GM12892 (cell line): Measurements from ENCODE around the gene HNF4A.

ENCODE experiments used
- DNase-seq: peaks from one replicate; pipeline ENCODE4 v3.0.0; 2011; ENCODE audit not compliant: insufficient read length
- FAIRE-seq: peaks from 2 replicates; lab custom pipeline; 2011; peaks lifted over from hg19 to GRCh38; lab: Jason Lieb, UNC
- POLR2A ChIP-seq: IDR thresholded peaks from 2 replicates; pipeline ENCODE4 v1.6.1; 2011; ENCODE audit warnings: low read depth, low read length, control low read depth
- POLR2AphosphoS5 ChIP-seq: IDR thresholded peaks from 2 replicates; pipeline ENCODE4 v1.6.1; 2011; ENCODE audit warnings: low read depth, low read length, control low read depth
- TAF1 ChIP-seq: IDR thresholded peaks from 2 replicates; pipeline ENCODE4 v1.6.1; 2011; ENCODE audit warnings: low read depth, mild to moderate bottlenecking, control low read depth, low read length, borderline replicate concordance

The HNF4A gene

DNA sequence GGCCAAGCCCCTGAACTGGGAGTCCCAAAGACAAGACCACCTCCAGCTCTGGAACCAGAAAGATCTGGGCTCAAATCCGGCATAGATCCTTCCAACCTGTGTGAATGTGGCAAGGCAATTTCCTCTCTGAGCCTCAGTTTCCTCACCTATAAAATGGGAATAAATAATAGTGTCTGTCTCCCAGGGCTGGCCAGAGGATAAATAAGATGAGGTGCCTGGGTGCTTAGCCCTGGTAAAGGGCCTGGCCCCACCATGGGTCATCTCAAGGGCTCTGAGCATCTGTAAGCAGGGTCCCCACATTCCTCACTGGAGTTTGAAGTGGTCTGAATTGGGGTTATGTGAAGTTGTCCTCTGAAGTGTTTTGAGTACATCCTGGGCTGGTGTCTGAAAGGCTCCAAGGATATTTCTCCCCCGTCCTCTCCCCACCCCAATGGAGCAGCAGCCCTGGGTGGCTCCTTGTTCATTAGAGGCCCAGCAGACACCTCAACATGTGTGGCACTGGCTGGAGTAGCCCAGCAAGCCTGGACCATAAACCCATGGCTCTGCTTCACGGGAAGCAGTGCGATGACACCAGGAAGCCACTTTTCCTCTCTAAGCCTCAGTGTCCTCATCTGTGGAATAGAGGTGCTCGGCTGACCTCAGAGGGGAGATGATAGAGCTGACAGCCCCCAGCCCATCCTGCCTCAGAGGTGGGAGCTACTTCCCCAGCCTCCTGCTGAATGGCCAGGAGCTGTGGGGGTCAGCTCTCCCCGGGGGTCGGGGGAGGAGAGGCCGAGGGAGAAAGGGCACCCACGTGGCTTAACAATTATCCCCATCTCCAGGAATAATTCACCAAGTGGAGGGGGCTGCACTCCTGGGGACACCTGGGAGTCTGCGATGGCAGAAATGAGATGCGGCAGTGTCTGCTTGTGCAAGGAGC is 48.0 kb downstream of the HNF4A start:
- TF ChIP-seq POLR2AphosphoS5 (no peak), POLR2A (no peak), TAF1 (no peak)
- FAIRE-seq (no peak), DNase-seq (no peak)

DNA sequence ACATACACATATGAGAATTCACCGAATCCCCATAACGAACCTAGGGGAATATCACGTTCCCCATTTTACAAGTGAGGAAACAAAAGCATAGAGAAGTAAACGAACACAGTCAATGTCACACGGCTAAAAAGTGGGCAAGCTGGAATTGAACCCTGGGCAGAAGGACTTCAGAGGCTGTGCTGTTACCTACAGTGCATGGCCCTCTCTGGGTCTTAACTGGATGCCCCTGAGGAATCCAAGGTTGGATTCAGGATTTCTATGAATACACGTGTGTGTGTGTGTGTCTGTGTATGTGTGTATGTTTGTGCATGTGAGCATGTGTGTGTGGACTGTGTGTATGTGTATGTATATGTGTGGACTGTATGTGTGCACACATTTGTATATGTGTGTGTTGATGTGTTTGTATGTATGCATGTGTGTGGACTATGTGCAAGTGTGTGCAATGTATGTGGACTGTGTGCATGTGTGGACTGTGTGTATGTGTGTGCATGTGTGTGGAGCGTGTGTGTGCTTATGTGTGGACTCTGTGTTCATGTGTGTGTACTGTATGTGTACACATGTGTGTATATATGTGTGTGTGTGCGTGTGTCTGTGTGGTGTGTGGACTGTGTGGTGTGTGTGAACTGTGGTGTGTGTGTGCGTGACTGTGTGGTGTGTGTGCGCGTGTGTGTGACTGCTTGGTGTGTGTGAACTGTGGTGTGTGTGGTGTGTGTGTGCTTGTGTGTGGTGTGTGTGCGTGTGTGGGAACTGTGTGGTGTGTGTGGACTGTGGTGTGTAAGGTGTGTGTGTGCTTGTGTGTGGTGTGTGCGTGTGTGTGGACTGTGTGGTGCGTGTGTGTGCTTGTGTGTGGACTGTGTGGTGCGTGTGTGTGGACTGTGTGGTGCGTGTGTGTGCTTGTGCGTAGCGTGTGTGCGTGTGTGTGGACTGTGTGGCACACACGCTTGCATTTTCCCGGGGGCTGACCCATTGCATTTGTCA is 49.0 kb downstream of the HNF4A start:
- DNase-seq (no peak), FAIRE-seq (no peak)
- TF ChIP-seq POLR2A (no peak), TAF1 (no peak), POLR2AphosphoS5 (no peak)

DNA sequence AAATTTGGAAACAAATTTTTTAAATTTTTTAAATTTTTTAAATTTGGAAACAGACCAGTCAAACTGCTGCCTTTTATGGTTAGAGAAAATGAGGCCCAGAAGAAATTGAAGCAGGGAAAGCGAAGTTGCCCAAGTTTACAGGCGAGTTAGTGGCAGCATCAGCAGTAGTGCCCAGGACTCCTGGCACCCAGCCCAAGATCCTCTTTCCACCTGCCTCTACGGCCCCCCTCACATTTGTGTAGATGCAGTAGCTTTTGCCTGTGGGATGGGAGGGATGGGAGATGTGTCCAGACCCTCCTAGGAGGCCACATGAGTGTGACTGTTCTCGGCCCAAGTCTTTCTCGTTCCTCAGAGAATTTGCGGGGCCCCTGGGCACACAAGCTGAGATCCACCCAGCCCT is 49.8 kb downstream of the HNF4A start:
- no peak for FAIRE-seq
- TF ChIP-seq POLR2AphosphoS5 (no peak), POLR2A (no peak), TAF1 (no peak)
- DNase-seq = no peak

- TF ChIP-seq POLR2A (no peak), TAF1 (no peak), POLR2AphosphoS5 (no peak)
- DNase-seq (no peak), FAIRE-seq (no peak)
Observed at GRCh38 chr20:44405785-44406571, 50.5 kb downstream of the HNF4A start.

DNA sequence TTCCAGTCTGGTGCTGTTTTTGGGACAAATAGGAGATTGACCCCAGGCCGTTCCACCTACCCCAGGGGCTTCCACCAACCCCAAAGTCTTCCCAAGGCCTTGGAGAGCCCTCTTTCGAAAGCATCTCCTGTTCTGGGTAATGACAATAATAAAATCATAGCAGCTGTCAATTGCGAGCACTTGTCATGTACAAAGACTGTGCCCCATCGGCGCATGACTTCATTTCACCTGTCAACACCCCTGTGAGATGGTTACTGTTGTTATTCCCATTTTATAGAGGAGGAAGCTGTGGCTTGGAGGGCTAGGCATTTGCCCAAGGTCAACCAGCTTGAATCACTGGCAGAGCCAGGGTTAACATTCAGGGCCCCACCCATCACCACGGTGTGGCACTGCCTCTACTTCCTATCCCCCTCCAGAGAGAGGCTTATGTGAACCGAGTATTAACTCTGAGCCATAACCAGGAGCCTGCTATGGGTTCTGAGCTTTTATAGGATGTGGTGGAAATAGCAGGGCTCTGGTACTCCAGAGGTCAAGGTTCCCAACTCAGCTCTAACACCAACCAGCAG is 51.2 kb downstream of the HNF4A start:
- FAIRE-seq (no peak), DNase-seq (no peak)
- TF ChIP-seq TAF1 = no peak
- TF ChIP-seq POLR2AphosphoS5 = no peak
- TF ChIP-seq POLR2A = no peak

DNA sequence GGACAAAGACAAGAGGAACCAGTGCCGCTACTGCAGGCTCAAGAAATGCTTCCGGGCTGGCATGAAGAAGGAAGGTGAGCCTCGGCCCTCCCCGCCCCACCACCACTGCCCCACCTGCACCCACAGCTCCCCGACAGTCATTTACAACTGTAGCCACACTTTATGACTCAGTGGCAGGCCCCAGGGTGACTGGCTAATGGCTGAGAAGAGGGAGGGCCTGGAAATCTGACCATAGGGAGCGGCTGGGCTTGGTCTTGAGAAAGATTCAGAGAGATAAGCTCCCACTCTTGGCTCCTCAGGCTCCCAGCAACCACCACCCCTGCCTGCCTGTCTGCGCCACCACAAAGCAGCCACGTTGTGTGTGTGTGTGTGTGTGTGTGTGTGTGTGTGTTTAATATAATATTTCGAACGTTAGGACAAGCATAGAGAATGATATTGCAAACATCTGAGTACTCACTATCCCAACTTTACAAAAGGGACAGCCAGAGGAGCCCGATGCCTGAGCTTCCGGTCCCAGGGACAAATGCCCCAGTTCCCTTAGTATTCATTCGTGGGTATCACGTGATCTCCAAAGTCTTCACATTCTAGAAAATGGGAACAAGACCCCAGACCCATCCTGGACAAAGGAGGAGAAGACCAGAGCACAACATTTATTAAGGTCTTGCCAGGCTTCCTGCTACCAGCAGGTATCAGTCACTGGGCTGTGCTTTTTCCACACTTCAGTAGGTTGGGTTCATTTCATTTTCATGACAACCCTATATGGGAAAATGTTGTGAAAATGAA is 52.1 kb downstream of the HNF4A start:
- no peak for TF ChIP-seq POLR2AphosphoS5
- no peak for TF ChIP-seq POLR2A
- TF ChIP-seq TAF1 = no peak
- no peak for DNase-seq
- FAIRE-seq = no peak

GRCh38 chr20:44409132-44409600 is 53.7 kb downstream of the HNF4A start:
- FAIRE-seq (no peak), DNase-seq (no peak)
- no peak for TF ChIP-seq POLR2AphosphoS5
- no peak for TF ChIP-seq POLR2A
- TF ChIP-seq TAF1 = no peak

DNA sequence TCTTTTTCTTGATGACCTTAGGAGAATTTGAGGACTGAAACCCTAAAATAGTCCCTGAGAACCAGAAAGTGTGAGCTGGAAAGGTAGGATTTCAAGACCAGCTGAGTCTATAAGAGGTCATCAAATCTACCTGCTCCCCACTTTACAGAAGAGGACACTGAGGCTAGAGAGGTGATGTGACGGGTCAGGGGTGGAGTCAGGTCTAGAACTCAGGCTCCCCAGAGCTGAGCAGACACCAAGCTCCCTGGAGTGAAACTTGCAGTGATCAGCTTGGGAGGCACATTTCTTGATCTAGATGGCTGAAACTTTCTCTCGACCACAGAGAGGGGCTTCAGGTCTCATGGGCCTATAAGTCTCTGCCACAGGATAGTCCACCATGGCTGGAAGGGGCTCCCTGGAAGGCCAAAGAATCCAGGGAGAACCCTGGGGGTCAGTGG is 55.1 kb downstream of the HNF4A start:
- FAIRE-seq (no peak), DNase-seq (no peak)
- TF ChIP-seq POLR2AphosphoS5 (no peak), POLR2A (no peak), TAF1 (no peak)

DNA sequence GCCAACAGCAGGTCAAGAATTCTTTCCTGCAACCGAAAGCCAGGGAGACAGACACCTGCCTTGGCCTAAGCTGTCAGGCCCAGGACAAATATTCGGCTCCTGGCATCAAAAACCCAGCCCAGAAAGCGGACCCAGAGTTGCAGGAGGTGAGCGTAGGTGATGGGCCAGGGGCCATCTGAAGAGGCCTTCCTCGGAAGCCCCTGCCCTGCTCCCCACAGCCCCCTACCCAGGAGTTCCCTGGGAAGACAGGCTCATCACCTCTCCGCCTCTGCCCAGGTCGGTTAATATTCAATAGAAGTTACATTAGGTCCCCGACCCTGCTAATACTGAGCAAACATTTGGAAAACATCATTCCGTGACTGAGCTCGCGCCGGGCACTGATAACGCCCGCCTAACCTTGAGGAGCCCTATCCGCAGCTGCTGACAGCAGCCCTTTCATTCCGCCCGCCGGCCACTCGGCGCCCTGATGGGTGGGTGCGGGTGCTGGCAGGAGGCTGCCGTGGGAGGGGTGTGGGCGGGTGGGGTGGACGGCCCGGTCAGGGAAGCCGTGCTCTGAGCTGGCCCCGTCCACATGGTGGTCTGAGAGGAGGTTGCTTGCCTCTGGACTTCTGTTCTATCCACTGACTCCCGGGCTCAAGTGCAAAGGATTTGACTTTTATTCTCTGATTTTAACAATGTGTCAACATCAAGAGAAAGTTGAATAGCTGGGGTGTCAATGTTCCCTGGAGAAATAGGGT is 55.7 kb downstream of the HNF4A start:
- TF ChIP-seq POLR2A = no peak
- no peak for TF ChIP-seq POLR2AphosphoS5
- no peak for TF ChIP-seq TAF1
- no peak for FAIRE-seq
- no peak for DNase-seq

- FAIRE-seq (no peak), DNase-seq (no peak)
- TF ChIP-seq POLR2A (no peak), TAF1 (no peak), POLR2AphosphoS5 (no peak)
Observed at GRCh38 chr20:44411757-44412401, 56.4 kb downstream of the HNF4A start.
